Upper lobe of left lung (tissue), 4 donors: ENCODE data around the gene CHST7.

Experiments used
- CTCF ChIP-seq, 6 experiments: fragments of 450-650 bp in 4 of 6; fragments of 200-600 bp in 2 of 6; sonication (generic) in 2 of 6; IDR thresholded peaks; one replicate each; pipeline ENCODE4 v1.5.1; 2016 to 2019; ENCODE audit warnings: antibody characterized with exemption in 6 of 6
- EP300 ChIP-seq, 4 donors: sonication (generic); formaldehyde crosslinking; IDR thresholded peaks; one replicate each; pipeline ENCODE4 v1.5.1; 2017; ENCODE audit warnings: antibody characterized with exemption in 4 of 4, control low read depth in 2 of 4

GRCh38 chrX:46584736-46585135 lies 11.2 kb downstream of the CHST7 start:
- TF ChIP-seq EP300 (IDR thresholded peaks at IDR 0.05) (no peak), CTCF (IDR thresholded peaks at IDR 0.05) (no peak)
